ENCODE results near the gene NEK11.
"Not testable (repeated sequence)": the region's sequence is repeated elsewhere in the genome, so short reads cannot be mapped to it uniquely, and the experiment has no call there.

NEK11 gene

GRCh38 chr3:131036200-131036816 is 9.6 kb downstream of the NEK11 start:
- no peak for DNase-seq (ENCODE audit: extremely low spot score, insufficient read length, low read depth)
- FAIRE-seq, result no peak

- no peak for FAIRE-seq
These were observed 10.3 kb downstream of the NEK11 start for GRCh38 chr3:131036986-131037385.

GRCh38 chr3:131038326-131038725 is 11.6 kb downstream of the NEK11 start:
- FAIRE-seq (no peak), DNase-seq (ENCODE audit: extremely low spot score, insufficient read length, low read depth) (no peak)

More at GRCh38 chr3:131036986-131037385, 10.3 kb downstream of the NEK11 start:
- no peak for DNase-seq (ENCODE audit: extremely low spot score, insufficient read length, low read depth)

GRCh38 chr3:131042271-131042985 is 15.8 kb downstream of the NEK11 start:
- DNase-seq (ENCODE audit: extremely low spot score, insufficient read length, low read depth); FAIRE-seq: not testable (repeated sequence)

GRCh38 chr3:131047582-131047981 is 20.9 kb downstream of the NEK11 start:
- FAIRE-seq (no peak), DNase-seq (ENCODE audit: extremely low spot score, insufficient read length, low read depth) (no peak)

- FAIRE-seq, result no peak
- DNase-seq (ENCODE audit: extremely low spot score, insufficient read length, low read depth), result no peak
These were observed 21.4 kb downstream of the NEK11 start for GRCh38 chr3:131048030-131048429.

- DNase-seq (ENCODE audit: extremely low spot score, insufficient read length, low read depth), result no peak
- no peak for FAIRE-seq
These were observed 23.3 kb downstream of the NEK11 start for GRCh38 chr3:131050001-131050400.

- FAIRE-seq, result no peak
- DNase-seq (ENCODE audit: extremely low spot score, insufficient read length, low read depth), result no peak
These were observed 26.6 kb downstream of the NEK11 start for GRCh38 chr3:131053043-131053859.

- DNase-seq (ENCODE audit: extremely low spot score, insufficient read length, low read depth) (no peak), FAIRE-seq (peak; percentile 31)
These were observed 41.3 kb downstream of the NEK11 start for GRCh38 chr3:131067983-131068382.

GRCh38 chr3:131072099-131072559 is 45.5 kb downstream of the NEK11 start:
- FAIRE-seq (no peak), DNase-seq (ENCODE audit: extremely low spot score, insufficient read length, low read depth) (no peak)

- DNase-seq (ENCODE audit: extremely low spot score, insufficient read length, low read depth) (no peak), FAIRE-seq (no peak)
These were observed 46.2 kb downstream of the NEK11 start for GRCh38 chr3:131072845-131073244.

GRCh38 chr3:131075632-131076328 is 49.1 kb downstream of the NEK11 start:
- FAIRE-seq (no peak), DNase-seq (ENCODE audit: extremely low spot score, insufficient read length, low read depth) (no peak)

GRCh38 chr3:131077904-131078303 is 51.2 kb downstream of the NEK11 start:
- DNase-seq (ENCODE audit: extremely low spot score, insufficient read length, low read depth) (no peak), FAIRE-seq (no peak)

- FAIRE-seq (no peak), DNase-seq (ENCODE audit: extremely low spot score, insufficient read length, low read depth) (no peak)
These were observed 52.4 kb downstream of the NEK11 start for GRCh38 chr3:131079086-131079485.

GRCh38 chr3:131081224-131081623 is 54.5 kb downstream of the NEK11 start:
- no peak for FAIRE-seq
- no peak for DNase-seq (ENCODE audit: extremely low spot score, insufficient read length, low read depth)

GRCh38 chr3:131082246-131082645 is 55.6 kb downstream of the NEK11 start:
- FAIRE-seq (no peak), DNase-seq (ENCODE audit: extremely low spot score, insufficient read length, low read depth) (no peak)

- DNase-seq (ENCODE audit: extremely low spot score, insufficient read length, low read depth), result no peak
- no peak for FAIRE-seq
These were observed 56.5 kb downstream of the NEK11 start for GRCh38 chr3:131082871-131083863.

- no peak for DNase-seq (ENCODE audit: extremely low spot score, insufficient read length, low read depth)
- no peak for FAIRE-seq
These were observed 65.1 kb downstream of the NEK11 start for GRCh38 chr3:131091768-131092167.

Data from GM18507 (cell line).